SU-DHL-6 (cell line): Measurements from ENCODE around the gene BANP.
"Not testable (repeated sequence)": the region's sequence is repeated elsewhere in the genome, so short reads cannot be mapped to it uniquely, and the experiment has no call there.

Experiments used
- H2AFZ ChIP-seq: fragments of 200-600 bp; sonication (generic); 2 replicates; pipeline ENCODE4 v1.6.1; 2014; ENCODE audit warnings: low read depth, mild to moderate bottlenecking, moderate library complexity, mixed read lengths, antibody characterized with exemption, low read length; ENCODE audit not compliant: severe bottlenecking
- H3F3A ChIP-seq: fragments of 200-600 bp; shearing (Covaris generic); 2 replicates; pipeline ENCODE4 v1.6.0; 2016; ENCODE audit warnings: antibody characterized with exemption, mild to moderate bottlenecking; ENCODE audit not compliant: insufficient read depth
- H3K27ac ChIP-seq: fragments of 200-600 bp; sonication (generic); 2 replicates; pipeline ENCODE4 v1.5.1; 2016; ENCODE audit warnings: low read depth, mild to moderate bottlenecking, low read length, moderate library complexity, mixed read lengths
- H3K27me3 ChIP-seq: fragments of 200-600 bp; sonication (generic), shearing (Covaris generic); 2 replicates; pipeline ENCODE4 v1.6.0; 2014; ENCODE audit warnings: mild to moderate bottlenecking, low read length
- H3K36me3 ChIP-seq: fragments of 200-600 bp; sonication (generic); 2 replicates; pipeline ENCODE4 v1.6.1; 2014; ENCODE audit warnings: mild to moderate bottlenecking, low read length, mixed read lengths
- H3K4me2 ChIP-seq: fragments of 300-600, 200-600 bp; shearing (Covaris generic), sonication (generic); 2 replicates; pipeline ENCODE4 v1.6.0; 2014; ENCODE audit warnings: low read length, low read depth, mild to moderate bottlenecking; ENCODE audit not compliant: poor library complexity, severe bottlenecking
- H3K4me3 ChIP-seq: fragments of 200-600 bp; sonication (generic); 2 replicates; pipeline ENCODE4 v1.5.1; 2014; ENCODE audit warnings: antibody characterized with exemption, low read length, mild to moderate bottlenecking, mixed read lengths; ENCODE audit not compliant: insufficient read depth, poor library complexity, severe bottlenecking
- H3K79me2 ChIP-seq: fragments of 200-600 bp; sonication (generic); 2 replicates; pipeline ENCODE4 v1.6.1; 2014; ENCODE audit warnings: mild to moderate bottlenecking, low read length, moderate library complexity; ENCODE audit not compliant: insufficient read depth
- H3K9ac ChIP-seq: fragments of 200-600 bp; sonication (generic); 2 replicates; pipeline ENCODE4 v1.7.0; 2014; ENCODE audit warnings: mild to moderate bottlenecking, low read length
- H3K9me2 ChIP-seq: fragments of 200-600 bp; sonication (generic); replicated peaks from 2 replicates; pipeline ENCODE4 v1.6.1; 2014; ENCODE audit warnings: low read length; ENCODE audit not compliant: insufficient read depth
- H3K9me3 ChIP-seq: fragments of 200-600 bp; sonication (generic); 2 replicates; pipeline ENCODE4 v1.6.1; 2014; ENCODE audit warnings: low read length, mixed read lengths; ENCODE audit not compliant: insufficient read depth
- H4K20me1 ChIP-seq: fragments of 200-600 bp; sonication (generic); 2 replicates; pipeline ENCODE4 v1.6.1; 2014; ENCODE audit warnings: low read depth, mild to moderate bottlenecking, antibody characterized with exemption, low read length, moderate library complexity, mixed read lengths
- EZH2phosphoT487 ChIP-seq: fragments of 200-600 bp; sonication (generic), shearing (Covaris generic); conservative IDR thresholded peaks from 2 replicates; pipeline ENCODE4 v1.6.1; 2018; ENCODE audit warnings: mild to moderate bottlenecking, antibody characterized with exemption, low read length, moderate library complexity, mixed read lengths
- TF ChIP-seq, protein P1 (sequence below): fragments of 200-600 bp; sonication (generic); IDR thresholded peaks from one replicate; pipeline ENCODE4 v1.5.1; 2017; ENCODE audit warnings: antibody characterized with exemption, mild to moderate bottlenecking, low read length, moderate library complexity; ENCODE audit not compliant: insufficient read depth, poor library complexity, severe bottlenecking

Gene BANP

DNA sequence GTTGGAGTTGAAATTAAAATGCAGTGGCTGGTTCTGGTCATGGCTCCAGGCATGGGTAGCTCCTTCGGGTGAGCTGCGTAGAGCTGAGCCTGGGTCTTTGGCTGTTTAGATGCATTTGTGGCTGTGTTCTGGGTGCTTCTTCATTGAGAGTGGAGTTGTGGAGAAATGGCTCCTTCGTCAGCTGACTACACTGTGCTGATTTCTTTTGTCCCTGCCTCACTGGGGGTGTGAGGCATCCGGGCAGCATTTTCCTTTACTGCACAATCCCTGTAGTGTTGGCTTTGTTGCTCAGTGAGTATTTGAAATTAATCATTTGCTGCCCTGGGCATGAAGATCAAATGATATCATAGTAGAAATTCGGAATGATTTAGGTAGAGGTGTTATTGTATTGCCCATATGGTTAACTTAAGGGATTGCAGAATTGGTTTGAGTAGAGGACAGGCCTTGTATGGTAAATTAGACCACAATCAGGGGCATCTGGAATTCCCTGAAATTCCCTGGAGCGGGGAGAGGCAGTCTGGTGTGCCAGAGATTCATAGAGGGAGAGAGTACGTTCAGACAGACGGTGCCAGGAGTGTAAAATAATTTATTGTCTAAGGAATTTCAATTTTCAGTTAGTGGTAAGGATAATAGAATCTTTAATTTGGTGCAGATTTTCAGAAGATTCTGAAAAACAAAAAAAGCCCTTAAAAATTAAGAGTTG, 92.1 kb downstream of the BANP start:
- not testable (repeated sequence) for H3K4me2 ChIP-seq, H4K20me1 ChIP-seq, H2AFZ ChIP-seq, H3K4me3 ChIP-seq, H3K9me2 ChIP-seq, H3K9ac ChIP-seq, H3K9me3 ChIP-seq, H3K36me3 ChIP-seq, H3K79me2 ChIP-seq, H3K27me3 ChIP-seq
- Histone ChIP-seq H3F3A (peaks cover 24% of the 10 kb centered on the region), H3K27ac (peak overlapping the region; percentile 57)

DNA sequence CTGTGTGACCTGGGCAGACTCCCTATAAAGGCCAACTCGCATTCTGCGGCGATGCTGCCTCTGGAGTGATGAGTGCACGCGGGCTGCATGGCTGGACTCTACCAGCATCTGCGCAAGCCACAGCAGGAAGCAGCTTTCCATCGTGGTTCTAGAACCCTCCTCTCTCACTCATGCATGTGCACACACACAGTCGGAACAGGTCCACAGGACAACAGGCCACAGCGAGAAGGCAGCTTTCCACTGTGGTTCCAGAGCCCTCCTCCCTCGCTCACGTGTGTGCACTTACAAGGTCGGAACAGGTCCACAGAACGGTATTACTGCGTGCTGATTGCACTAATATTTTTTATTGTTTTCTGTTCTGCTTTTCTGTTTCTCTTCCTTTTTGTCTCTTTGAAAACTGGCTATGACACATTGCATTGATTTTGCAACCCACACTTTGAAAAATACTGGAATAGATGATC, 92.9 kb downstream of the BANP start:
- not testable (repeated sequence) for H2AFZ ChIP-seq, H3K36me3 ChIP-seq, H3K4me3 ChIP-seq, H3K27me3 ChIP-seq, H3K9me2 ChIP-seq, H3K9me3 ChIP-seq, H4K20me1 ChIP-seq, H3K9ac ChIP-seq, H3K79me2 ChIP-seq
- Histone ChIP-seq H3F3A (peaks cover 24% of the 10 kb centered on the region), H3K4me2 (peak overlapping the region; percentile 32), H3K27ac (peak overlapping the region; percentile 85)

DNA sequence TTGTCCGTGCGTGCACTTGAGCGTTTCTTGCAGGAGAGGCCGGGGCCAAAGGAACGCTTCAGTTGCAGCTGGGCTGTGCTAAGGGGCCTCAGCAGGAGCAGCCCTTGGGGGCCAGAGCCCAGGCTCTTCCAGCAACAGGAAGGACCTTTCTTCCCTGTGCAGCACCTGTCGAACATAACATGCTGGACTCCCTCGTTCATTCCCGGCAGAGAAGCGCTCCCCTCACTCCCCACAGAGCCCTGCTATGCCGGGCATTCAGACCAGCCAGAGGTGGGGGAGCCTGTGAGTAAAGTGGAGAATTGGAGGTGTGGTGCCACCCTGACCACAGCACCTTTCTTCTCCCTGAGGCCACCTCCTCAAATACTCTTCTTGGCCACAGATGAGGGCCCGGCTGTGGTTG, 94.1 kb downstream of the BANP start:
- not testable (repeated sequence) for H3K9me3 ChIP-seq
- H3K4me2 ChIP-seq = peak overlapping the region; percentile 38

DNA sequence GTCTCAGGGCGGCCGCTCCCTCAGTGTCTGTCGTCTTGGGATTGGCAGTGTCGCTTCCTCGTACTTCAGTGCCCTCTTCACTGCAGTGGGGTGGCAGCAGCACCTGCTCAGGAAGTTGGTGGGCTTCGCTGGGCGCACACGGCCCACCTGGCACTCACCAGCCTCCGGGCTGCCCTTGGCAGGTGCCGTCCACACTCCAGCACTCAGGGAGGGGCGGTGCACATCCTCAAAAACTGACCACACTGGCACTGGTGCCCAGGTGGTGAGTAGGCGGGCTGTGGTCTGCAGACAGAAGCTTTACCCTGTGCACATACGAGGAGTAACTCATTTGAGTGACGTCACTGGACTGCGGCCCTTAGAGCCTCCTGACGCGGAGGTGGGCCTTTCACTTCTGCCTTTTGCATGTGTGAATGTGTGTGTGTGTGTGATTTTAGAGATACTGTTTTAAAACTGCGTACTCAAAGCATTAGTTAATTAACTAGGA, 94.6 kb downstream of the BANP start:
- peak overlapping the region; percentile 85 for H3K27ac ChIP-seq
- H4K20me1 ChIP-seq = no peaks in the 10 kb centered on the region
- no peaks in the 10 kb centered on the region for H3K9me3 ChIP-seq
- H3K79me2 ChIP-seq = no peaks in the 10 kb centered on the region
- TF ChIP-seq, protein P1, sequence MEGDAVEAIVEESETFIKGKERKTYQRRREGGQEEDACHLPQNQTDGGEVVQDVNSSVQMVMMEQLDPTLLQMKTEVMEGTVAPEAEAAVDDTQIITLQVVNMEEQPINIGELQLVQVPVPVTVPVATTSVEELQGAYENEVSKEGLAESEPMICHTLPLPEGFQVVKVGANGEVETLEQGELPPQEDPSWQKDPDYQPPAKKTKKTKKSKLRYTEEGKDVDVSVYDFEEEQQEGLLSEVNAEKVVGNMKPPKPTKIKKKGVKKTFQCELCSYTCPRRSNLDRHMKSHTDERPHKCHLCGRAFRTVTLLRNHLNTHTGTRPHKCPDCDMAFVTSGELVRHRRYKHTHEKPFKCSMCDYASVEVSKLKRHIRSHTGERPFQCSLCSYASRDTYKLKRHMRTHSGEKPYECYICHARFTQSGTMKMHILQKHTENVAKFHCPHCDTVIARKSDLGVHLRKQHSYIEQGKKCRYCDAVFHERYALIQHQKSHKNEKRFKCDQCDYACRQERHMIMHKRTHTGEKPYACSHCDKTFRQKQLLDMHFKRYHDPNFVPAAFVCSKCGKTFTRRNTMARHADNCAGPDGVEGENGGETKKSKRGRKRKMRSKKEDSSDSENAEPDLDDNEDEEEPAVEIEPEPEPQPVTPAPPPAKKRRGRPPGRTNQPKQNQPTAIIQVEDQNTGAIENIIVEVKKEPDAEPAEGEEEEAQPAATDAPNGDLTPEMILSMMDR = no peak
- no peak for TF ChIP-seq EZH2phosphoT487
- H3K4me2 ChIP-seq = peak overlapping the region; percentile 55
- no peaks in the 10 kb centered on the region for H3K27me3 ChIP-seq
- H3F3A ChIP-seq = peaks cover 24% of the 10 kb centered on the region
- no peak overlapping the region for H3K4me3 ChIP-seq
- H3K9me2 ChIP-seq = no peaks in the 10 kb centered on the region
- H3K9ac ChIP-seq = peak overlapping the region; percentile 22; the same call in 1 of the 2 replicates
- H3K36me3 ChIP-seq = no peaks in the 10 kb centered on the region
- no peak overlapping the region for H2AFZ ChIP-seq

More for the DNA sequence above, 94.1 kb downstream of the BANP start:
- not testable (repeated sequence) for H3K79me2 ChIP-seq, H3K9me2 ChIP-seq, H2AFZ ChIP-seq, H3K27me3 ChIP-seq, H3K4me3 ChIP-seq, H4K20me1 ChIP-seq, H3K36me3 ChIP-seq
- H3K27ac ChIP-seq = peak overlapping the region; percentile 85
- H3F3A ChIP-seq = peaks cover 24% of the 10 kb centered on the region
- H3K9ac ChIP-seq = peak overlapping the region; percentile 22; the same call in 1 of the 2 replicates

DNA sequence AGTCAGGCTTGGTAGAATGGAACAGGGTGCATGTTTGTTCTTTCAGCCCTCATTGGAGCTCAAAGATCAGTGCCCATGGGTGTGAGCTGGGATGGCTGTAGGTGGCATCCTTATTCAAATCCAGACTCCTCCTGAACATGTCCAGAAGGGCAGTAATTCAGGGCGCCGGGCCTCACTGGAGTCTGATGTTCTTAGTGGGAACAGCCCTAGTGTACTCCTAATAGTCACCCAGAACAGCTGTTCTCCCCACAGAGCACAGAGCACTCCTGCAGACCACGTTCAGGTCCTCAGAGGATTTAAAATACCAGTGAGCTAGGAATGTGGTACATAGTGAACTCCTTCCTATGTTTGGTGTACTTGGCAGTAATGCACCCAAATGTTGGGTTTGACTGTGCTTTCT, 96.2 kb downstream of the BANP start:
- H3F3A ChIP-seq = peaks cover 24% of the 10 kb centered on the region
- no peak overlapping the region for H3K9ac ChIP-seq
- H3K9me2 ChIP-seq = no peaks in the 10 kb centered on the region
- no peaks in the 10 kb centered on the region for H3K36me3 ChIP-seq
- no peak overlapping the region for H3K4me3 ChIP-seq
- TF ChIP-seq, protein P1 = no peak
- TF ChIP-seq EZH2phosphoT487 = no peak
- no peak overlapping the region for H2AFZ ChIP-seq
- H3K4me2 ChIP-seq = no peak overlapping the region
- no peak overlapping the region for H3K27ac ChIP-seq
- no peaks in the 10 kb centered on the region for H3K79me2 ChIP-seq
- no peaks in the 10 kb centered on the region for H4K20me1 ChIP-seq
- H3K9me3 ChIP-seq = no peaks in the 10 kb centered on the region
- no peaks in the 10 kb centered on the region for H3K27me3 ChIP-seq
